Ishikawa (cell line): ENCODE measurements around the gene CHD2.

Source experiments
- CEBPB ChIP-seq: IDR thresholded peaks from 2 replicates; pipeline ENCODE4 v1.6.1; 2012
- EP300 ChIP-seq: IDR thresholded peaks from 2 replicates; pipeline ENCODE4 v1.6.1; 2012; ENCODE audit warnings: borderline replicate concordance
- FOXM1 ChIP-seq: IDR thresholded peaks from 2 replicates; pipeline ENCODE4 v1.6.1; 2012; ENCODE audit warnings: low read depth, borderline replicate concordance
- NFIC ChIP-seq: IDR thresholded peaks from 2 replicates; pipeline ENCODE4 v1.6.1; 2012
- RAD21 ChIP-seq: IDR thresholded peaks from 2 replicates; pipeline ENCODE4 v1.6.1; 2012; ENCODE audit warnings: low read depth
- TAF1 ChIP-seq: IDR thresholded peaks from 2 replicates; pipeline ENCODE4 v1.6.1; 2012; ENCODE audit warnings: low read depth, mild to moderate bottlenecking
- TCF12 ChIP-seq: IDR thresholded peaks from 2 replicates; pipeline ENCODE4 v1.6.1; 2012; ENCODE audit warnings: low read depth
- TEAD4 ChIP-seq: IDR thresholded peaks from 2 replicates; pipeline ENCODE4 v1.6.1; 2012
- YY1 ChIP-seq: IDR thresholded peaks from 2 replicates; pipeline ENCODE4 v1.6.1; 2012; ENCODE audit warnings: low read depth
- TF ChIP-seq, protein P1 (sequence below): IDR thresholded peaks from 2 replicates; pipeline ENCODE4 v1.6.1; 2012; ENCODE audit warnings: low read depth, mild to moderate bottlenecking
- TF ChIP-seq, protein P2 (sequence below): IDR thresholded peaks from 2 replicates; pipeline ENCODE4 v1.6.1; 2012

DNA sequence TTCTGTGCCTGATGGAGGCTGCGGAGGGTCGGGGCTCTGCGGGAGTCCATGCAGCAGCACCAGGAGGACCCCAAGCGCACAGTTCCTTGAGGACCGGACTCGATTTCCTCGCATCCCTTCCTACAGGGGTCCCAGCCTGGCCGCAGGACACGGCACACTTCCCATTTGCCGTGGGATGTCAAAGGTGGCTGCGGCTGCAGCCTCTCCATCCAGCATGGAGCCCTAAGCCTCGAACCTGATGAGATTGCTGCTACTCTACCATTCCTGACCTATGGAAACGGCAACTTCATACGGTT lies 148.2 kb downstream of the CHD2 start:
- no peak for TF ChIP-seq YY1
- TF ChIP-seq, protein P1, sequence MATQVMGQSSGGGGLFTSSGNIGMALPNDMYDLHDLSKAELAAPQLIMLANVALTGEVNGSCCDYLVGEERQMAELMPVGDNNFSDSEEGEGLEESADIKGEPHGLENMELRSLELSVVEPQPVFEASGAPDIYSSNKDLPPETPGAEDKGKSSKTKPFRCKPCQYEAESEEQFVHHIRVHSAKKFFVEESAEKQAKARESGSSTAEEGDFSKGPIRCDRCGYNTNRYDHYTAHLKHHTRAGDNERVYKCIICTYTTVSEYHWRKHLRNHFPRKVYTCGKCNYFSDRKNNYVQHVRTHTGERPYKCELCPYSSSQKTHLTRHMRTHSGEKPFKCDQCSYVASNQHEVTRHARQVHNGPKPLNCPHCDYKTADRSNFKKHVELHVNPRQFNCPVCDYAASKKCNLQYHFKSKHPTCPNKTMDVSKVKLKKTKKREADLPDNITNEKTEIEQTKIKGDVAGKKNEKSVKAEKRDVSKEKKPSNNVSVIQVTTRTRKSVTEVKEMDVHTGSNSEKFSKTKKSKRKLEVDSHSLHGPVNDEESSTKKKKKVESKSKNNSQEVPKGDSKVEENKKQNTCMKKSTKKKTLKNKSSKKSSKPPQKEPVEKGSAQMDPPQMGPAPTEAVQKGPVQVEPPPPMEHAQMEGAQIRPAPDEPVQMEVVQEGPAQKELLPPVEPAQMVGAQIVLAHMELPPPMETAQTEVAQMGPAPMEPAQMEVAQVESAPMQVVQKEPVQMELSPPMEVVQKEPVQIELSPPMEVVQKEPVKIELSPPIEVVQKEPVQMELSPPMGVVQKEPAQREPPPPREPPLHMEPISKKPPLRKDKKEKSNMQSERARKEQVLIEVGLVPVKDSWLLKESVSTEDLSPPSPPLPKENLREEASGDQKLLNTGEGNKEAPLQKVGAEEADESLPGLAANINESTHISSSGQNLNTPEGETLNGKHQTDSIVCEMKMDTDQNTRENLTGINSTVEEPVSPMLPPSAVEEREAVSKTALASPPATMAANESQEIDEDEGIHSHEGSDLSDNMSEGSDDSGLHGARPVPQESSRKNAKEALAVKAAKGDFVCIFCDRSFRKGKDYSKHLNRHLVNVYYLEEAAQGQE, result no peak
- TF ChIP-seq, protein P2, sequence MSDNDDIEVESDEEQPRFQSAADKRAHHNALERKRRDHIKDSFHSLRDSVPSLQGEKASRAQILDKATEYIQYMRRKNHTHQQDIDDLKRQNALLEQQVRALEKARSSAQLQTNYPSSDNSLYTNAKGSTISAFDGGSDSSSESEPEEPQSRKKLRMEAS, result no peak
- no peak for TF ChIP-seq FOXM1
- no peak for TF ChIP-seq CEBPB
- TF ChIP-seq EP300, result no peak
- TF ChIP-seq TCF12, result no peak
- no peak for TF ChIP-seq TEAD4
- TF ChIP-seq RAD21, result no peak
- no peak for TF ChIP-seq TAF1
- TF ChIP-seq NFIC, result no peak
